WTC11 (cell line): ENCODE results near the gene SHROOM3. TPM values are rescaled to one million over a fixed set of nuclear protein-coding genes. Genes with fewer than 3 reads are reported as not detected.

Experiments used
- ATAC-seq: fragments of 200-7000 bp; cut with Tn5 transposase; 2 replicates; pipeline ENCODE4 v1.10.0; 2021; ENCODE audit warnings: mild to moderate bottlenecking, moderate library complexity
- CTCF ChIA-PET: fragments of 300-600 bp; sonication (Branson Sonifier 250); formaldehyde crosslinking; loops from one replicate; lab custom pipeline; 2021; ENCODE audit warnings: antibody characterized with exemption; lab: Charles Lee
- POLR2A ChIA-PET: fragments of 350-600 bp; sonication (Branson Sonifier 250); formaldehyde crosslinking; loops from one replicate; lab custom pipeline; 2021; ENCODE audit warnings: antibody characterized with exemption; lab: Charles Lee
- DNase-seq: peaks from one replicate; pipeline ENCODE4 v3.0.0; 2021; ENCODE audit warnings: low spot score
- H3K27ac Mint-ChIP-seq: 2 replicates; pipeline ENCODE4 v1.8.0; 2021; ENCODE audit warnings: mixed read lengths
- H3K27me3 Mint-ChIP-seq: 2 replicates; pipeline ENCODE4 v1.8.0; 2021; ENCODE audit warnings: low read depth, mild to moderate bottlenecking, moderate library complexity, mixed read lengths
- H3K36me3 Mint-ChIP-seq: 2 replicates; pipeline ENCODE4 v1.8.0; 2021; ENCODE audit warnings: mixed read lengths
- H3K4me1 Mint-ChIP-seq: 2 replicates; pipeline ENCODE4 v1.8.0; 2022; ENCODE audit warnings: mixed read lengths
- H3K4me3 Mint-ChIP-seq: 2 replicates; pipeline ENCODE4 v1.8.0; 2021; ENCODE audit warnings: mild to moderate bottlenecking, moderate library complexity, mixed read lengths
- H3K9me3 Mint-ChIP-seq: 2 replicates; pipeline ENCODE4 v1.8.0; 2021; ENCODE audit warnings: mixed read lengths
- ATF1 ChIP-seq: sonication (generic); formaldehyde crosslinking; IDR thresholded peaks from 2 replicates; pipeline ENCODE4 v1.8.1; 2023; ENCODE audit warnings: mild to moderate bottlenecking, moderate library complexity, missing genetic modification reagents
- CBFB ChIP-seq: sonication (generic); formaldehyde crosslinking; IDR thresholded peaks from 2 replicates; pipeline ENCODE4 v1.8.1; 2022; ENCODE audit warnings: mild to moderate bottlenecking, low read depth, missing genetic modification reagents
- CREM ChIP-seq: sonication (generic); formaldehyde crosslinking; IDR thresholded peaks from 2 replicates; pipeline ENCODE4 v1.8.1; 2022; ENCODE audit warnings: mild to moderate bottlenecking, missing genetic modification reagents, moderate library complexity
- ESRRA ChIP-seq: sonication (generic); formaldehyde crosslinking; IDR thresholded peaks from 2 replicates; pipeline ENCODE4 v1.8.1; 2022; ENCODE audit warnings: mild to moderate bottlenecking, missing genetic modification reagents, borderline replicate concordance
- FOXP1 ChIP-seq: sonication (generic); formaldehyde crosslinking; IDR thresholded peaks from 2 replicates; pipeline ENCODE4 v1.8.0; 2022; ENCODE audit warnings: missing genetic modification reagents, mild to moderate bottlenecking, moderate library complexity, borderline replicate concordance
- JUN ChIP-seq: sonication (generic); formaldehyde crosslinking; IDR thresholded peaks from 2 replicates; pipeline ENCODE4 v1.8.0; 2023; ENCODE audit warnings: mild to moderate bottlenecking, missing genetic modification reagents
- MYBL2 ChIP-seq: sonication (generic); formaldehyde crosslinking; IDR thresholded peaks from 2 replicates; pipeline ENCODE4 v1.8.1; 2023; ENCODE audit warnings: mild to moderate bottlenecking, moderate library complexity, missing genetic modification reagents
- NFYB ChIP-seq: sonication (generic); formaldehyde crosslinking; conservative IDR thresholded peaks from 2 replicates; pipeline ENCODE4 v1.8.0; 2022; ENCODE audit warnings: low read depth, missing genetic modification reagents
- NR1H2 ChIP-seq: sonication (generic); formaldehyde crosslinking; IDR thresholded peaks from 2 replicates; pipeline ENCODE4 v1.9.0; 2021; ENCODE audit warnings: mild to moderate bottlenecking, moderate library complexity, missing genetic modification reagents
- NR2C2 ChIP-seq: sonication (generic); formaldehyde crosslinking; IDR thresholded peaks from 2 replicates; pipeline ENCODE4 v1.8.0; 2022; ENCODE audit warnings: mild to moderate bottlenecking, missing genetic modification reagents
- OVOL2 ChIP-seq: fragments of 250-450 bp; sonication (Bioruptor Pico); IDR thresholded peaks from 2 replicates; pipeline ENCODE4 v1.9.0; 2021; ENCODE audit warnings: mild to moderate bottlenecking, borderline replicate concordance
- RORB ChIP-seq: fragments of 250-450 bp; sonication (Bioruptor Pico); IDR thresholded peaks from 2 replicates; pipeline ENCODE4 v1.9.0; 2021; ENCODE audit warnings: mild to moderate bottlenecking
- TCF7 ChIP-seq: sonication (generic); formaldehyde crosslinking; IDR thresholded peaks from 2 replicates; pipeline ENCODE4 v1.8.0; 2022; ENCODE audit warnings: mild to moderate bottlenecking, low read depth, missing genetic modification reagents, moderate library complexity
- TEAD1 ChIP-seq: sonication (generic); formaldehyde crosslinking; IDR thresholded peaks from 2 replicates; pipeline ENCODE4 v1.8.0; 2022; ENCODE audit warnings: mild to moderate bottlenecking, missing genetic modification reagents
- ZBTB21 ChIP-seq: sonication (generic); formaldehyde crosslinking; IDR thresholded peaks from 2 replicates; pipeline ENCODE4 v1.8.1; 2023; ENCODE audit warnings: mild to moderate bottlenecking, missing genetic modification reagents, borderline replicate concordance
- ZNF138 ChIP-seq: sonication (generic); formaldehyde crosslinking; conservative IDR thresholded peaks from 2 replicates; pipeline ENCODE4 v1.8.1; 2022; ENCODE audit warnings: mild to moderate bottlenecking, moderate library complexity, missing genetic modification reagents
- ZNF232 ChIP-seq: sonication (generic); formaldehyde crosslinking; IDR thresholded peaks from 2 replicates; pipeline ENCODE4 v1.8.0; 2022; ENCODE audit warnings: mild to moderate bottlenecking, missing genetic modification reagents
- total RNA-seq: library from RNA; stranded (reverse); gene quantifications from 3 replicates; pipeline ENCODE4 v1.2.3, GENCODE V29; 2021
- TF ChIP-seq, protein P1 (sequence below): sonication (generic); formaldehyde crosslinking; IDR thresholded peaks from 2 replicates; pipeline ENCODE4 v1.8.0; 2022; ENCODE audit warnings: mild to moderate bottlenecking, missing genetic modification reagents
- TF ChIP-seq, protein P2 (sequence below): sonication (generic); formaldehyde crosslinking; IDR thresholded peaks from 2 replicates; pipeline ENCODE4 v1.8.1; 2023; ENCODE audit warnings: mild to moderate bottlenecking, moderate library complexity, missing genetic modification reagents
- TF ChIP-seq, protein P3 (sequence below): sonication (generic); formaldehyde crosslinking; conservative IDR thresholded peaks from 2 replicates; pipeline ENCODE4 v1.8.1; 2022; ENCODE audit warnings: mild to moderate bottlenecking, missing genetic modification reagents
- TF ChIP-seq, protein P4 (sequence below): fragments of 250-450 bp; sonication (Bioruptor Pico); conservative IDR thresholded peaks from 2 replicates; pipeline ENCODE4 v1.9.0; 2021; ENCODE audit warnings: mild to moderate bottlenecking
- TF ChIP-seq, protein P5 (sequence below): sonication (generic); formaldehyde crosslinking; IDR thresholded peaks from 2 replicates; pipeline ENCODE4 v1.8.0; 2023; ENCODE audit warnings: missing genetic modification reagents
- TF ChIP-seq, protein P6 (sequence below): fragments of 250-450 bp; sonication (Bioruptor Pico); IDR thresholded peaks from 2 replicates; pipeline ENCODE4 v2.1.2; 2022; ENCODE audit warnings: mild to moderate bottlenecking, moderate library complexity
- TF ChIP-seq, protein P7 (sequence below): fragments of 250-450 bp; sonication (Bioruptor Pico); IDR thresholded peaks from 2 replicates; pipeline ENCODE4 v1.8.0; 2021; ENCODE audit warnings: mild to moderate bottlenecking

The SHROOM3 gene
- total RNA-seq, 1 experiment from 2014 or later = 71.9 TPM

DNA sequence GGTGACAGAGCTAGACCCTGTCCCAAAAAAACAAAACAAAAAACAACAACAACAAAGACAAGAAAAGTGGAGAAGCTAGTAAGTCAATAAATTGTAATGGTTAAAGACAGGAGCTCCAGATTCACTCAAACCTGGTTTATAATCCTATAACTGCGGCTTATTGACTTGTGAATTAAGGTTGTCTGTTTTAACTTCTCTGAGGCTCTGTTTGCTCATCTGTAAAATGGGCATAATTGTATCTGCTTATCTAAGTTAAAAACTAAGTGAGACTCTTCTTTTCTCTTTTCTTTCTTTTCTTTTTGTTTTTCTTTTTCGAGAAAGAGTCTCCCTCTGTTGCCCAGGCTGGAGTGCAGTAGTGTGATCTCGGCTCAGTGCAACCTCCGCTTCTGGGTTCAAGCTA, 378.0 kb downstream of the SHROOM3 start (continued):
- TF ChIP-seq, protein P1, sequence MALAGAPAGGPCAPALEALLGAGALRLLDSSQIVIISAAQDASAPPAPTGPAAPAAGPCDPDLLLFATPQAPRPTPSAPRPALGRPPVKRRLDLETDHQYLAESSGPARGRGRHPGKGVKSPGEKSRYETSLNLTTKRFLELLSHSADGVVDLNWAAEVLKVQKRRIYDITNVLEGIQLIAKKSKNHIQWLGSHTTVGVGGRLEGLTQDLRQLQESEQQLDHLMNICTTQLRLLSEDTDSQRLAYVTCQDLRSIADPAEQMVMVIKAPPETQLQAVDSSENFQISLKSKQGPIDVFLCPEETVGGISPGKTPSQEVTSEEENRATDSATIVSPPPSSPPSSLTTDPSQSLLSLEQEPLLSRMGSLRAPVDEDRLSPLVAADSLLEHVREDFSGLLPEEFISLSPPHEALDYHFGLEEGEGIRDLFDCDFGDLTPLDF (CRISPR knock-in tag) = no peak
- TF ChIP-seq ESRRA (CRISPR knock-in tag) = no peak
- no peak for TF ChIP-seq FOXP1
- TF ChIP-seq, protein P2, sequence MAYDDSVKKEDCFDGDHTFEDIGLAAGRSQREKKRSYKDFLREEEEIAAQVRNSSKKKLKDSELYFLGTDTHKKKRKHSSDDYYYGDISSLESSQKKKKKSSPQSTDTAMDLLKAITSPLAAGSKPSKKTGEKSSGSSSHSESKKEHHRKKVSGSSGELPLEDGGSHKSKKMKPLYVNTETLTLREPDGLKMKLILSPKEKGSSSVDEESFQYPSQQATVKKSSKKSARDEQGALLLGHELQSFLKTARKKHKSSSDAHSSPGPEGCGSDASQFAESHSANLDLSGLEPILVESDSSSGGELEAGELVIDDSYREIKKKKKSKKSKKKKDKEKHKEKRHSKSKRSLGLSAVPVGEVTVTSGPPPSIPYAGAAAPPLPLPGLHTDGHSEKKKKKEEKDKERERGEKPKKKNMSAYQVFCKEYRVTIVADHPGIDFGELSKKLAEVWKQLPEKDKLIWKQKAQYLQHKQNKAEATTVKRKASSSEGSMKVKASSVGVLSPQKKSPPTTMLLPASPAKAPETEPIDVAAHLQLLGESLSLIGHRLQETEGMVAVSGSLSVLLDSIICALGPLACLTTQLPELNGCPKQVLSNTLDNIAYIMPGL = no peak
- TF ChIP-seq OVOL2 (CRISPR knock-in tag) = no peak
- TF ChIP-seq ZBTB21 (CRISPR knock-in tag) = no peak
- TF ChIP-seq TEAD1 (CRISPR knock-in tag) = no peak

DNA sequence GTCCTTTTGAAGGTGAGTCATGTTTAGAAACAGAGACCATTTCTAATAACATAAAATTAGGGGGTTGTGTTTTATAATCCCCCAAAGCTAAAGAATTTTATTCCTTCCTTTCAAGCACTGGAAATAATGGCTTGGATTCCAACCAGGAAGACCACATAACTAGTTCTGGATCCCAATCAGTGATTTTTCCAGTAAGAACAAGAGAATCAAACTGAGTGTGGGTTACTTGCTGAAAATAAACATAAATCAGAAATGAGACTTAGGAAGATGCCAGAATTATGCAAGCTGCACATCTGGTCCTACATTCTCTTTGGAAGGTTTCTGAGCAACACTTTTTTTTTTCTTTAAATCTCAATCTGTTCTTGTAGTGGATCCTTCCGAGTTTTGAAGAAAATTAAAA, 386.6 kb downstream of the SHROOM3 start:
- ATAC-seq = no peak
- H3K4me3 Mint-ChIP-seq = no peak overlapping the region
- no peaks in the 10 kb centered on the region for H3K36me3 Mint-ChIP-seq
- CTCF ChIA-PET = interaction anchor here (1.0 kb wide), 1 partner anchor 9 kb away, joined by 3 read pairs; no protein-coding TSS in a partner anchor
- H3K27ac Mint-ChIP-seq = no peak overlapping the region
- no peak for DNase-seq
- POLR2A ChIA-PET = no interaction called here
- peaks cover 3% of the 10 kb centered on the region; the same call in 1 of the 2 replicates for H3K27me3 Mint-ChIP-seq
- H3K4me1 Mint-ChIP-seq = no peaks in the 10 kb centered on the region
- no peak for TF ChIP-seq ZNF232
- H3K9me3 Mint-ChIP-seq = no peaks in the 10 kb centered on the region

DNA sequence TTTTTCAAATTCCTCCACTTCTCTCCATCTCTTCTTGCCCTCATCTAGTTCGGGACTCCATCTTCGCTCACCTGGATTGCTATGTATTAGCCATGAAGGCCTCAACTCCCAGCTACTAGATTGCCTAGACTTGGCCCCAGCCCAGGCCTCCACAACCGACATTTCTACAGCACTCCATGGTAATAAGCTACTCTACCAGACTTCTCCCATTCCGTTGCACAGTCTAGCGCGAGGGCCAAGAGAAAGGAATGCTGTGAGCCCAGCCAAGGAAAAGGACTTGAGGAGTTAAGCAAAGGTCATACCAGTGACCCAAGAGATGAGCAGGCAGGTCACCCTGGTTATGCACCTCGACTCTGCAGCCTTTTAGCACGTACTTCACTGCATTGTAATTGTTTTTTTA, 387.3 kb downstream of the SHROOM3 start:
- POLR2A ChIA-PET = no interaction called here
- no peak for DNase-seq
- H3K9me3 Mint-ChIP-seq = no peaks in the 10 kb centered on the region
- no peaks in the 10 kb centered on the region for H3K4me1 Mint-ChIP-seq
- CTCF ChIA-PET = interaction anchor here (1.0 kb wide), 1 partner anchor 9 kb away, joined by 3 read pairs; no protein-coding TSS in a partner anchor
- no peak overlapping the region for H3K4me3 Mint-ChIP-seq
- no peaks in the 10 kb centered on the region for H3K36me3 Mint-ChIP-seq
- H3K27ac Mint-ChIP-seq = no peak overlapping the region
- no peak for ATAC-seq
- H3K27me3 Mint-ChIP-seq = peaks cover 3% of the 10 kb centered on the region; the same call in 1 of the 2 replicates
- no peak for TF ChIP-seq ATF1 (CRISPR knock-in tag)
- TF ChIP-seq, protein P3, sequence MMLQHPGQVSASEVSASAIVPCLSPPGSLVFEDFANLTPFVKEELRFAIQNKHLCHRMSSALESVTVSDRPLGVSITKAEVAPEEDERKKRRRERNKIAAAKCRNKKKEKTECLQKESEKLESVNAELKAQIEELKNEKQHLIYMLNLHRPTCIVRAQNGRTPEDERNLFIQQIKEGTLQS (CRISPR knock-in tag) = no peak
- TF ChIP-seq, protein P4, sequence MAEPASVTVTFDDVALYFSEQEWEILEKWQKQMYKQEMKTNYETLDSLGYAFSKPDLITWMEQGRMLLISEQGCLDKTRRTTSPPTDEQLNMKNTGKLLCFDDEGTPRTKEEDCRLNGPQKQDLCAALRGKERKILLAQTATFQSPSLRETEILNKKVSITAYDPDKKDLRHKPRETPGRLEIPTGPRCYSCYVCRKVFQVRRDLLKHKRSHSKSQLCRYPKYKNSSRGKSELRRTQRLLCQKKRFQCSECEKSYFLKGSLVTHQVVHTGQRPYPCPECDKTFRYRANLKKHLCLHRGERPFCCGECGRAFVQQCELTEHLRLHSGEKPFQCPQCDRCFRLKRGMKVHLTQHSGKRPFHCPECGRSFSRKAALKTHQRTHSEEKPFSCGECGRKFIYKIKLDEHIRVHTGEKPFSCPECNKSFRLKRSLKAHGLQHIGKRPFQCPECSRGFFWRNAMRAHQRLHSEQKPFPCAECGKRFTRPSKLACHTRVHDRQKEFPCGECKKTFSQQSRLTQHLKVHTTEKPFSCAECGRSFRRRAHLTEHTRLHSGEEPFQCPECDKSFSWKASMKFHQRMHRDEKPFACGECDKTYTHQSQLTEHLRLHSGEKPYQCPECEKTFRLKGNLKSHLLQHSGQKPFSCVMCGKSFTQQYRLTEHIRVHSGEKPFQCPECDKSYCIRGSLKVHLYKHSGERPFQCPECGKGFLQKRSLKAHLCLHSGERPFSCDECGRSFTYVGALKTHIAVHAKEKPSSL (CRISPR knock-in tag) = no peak
- no peak for TF ChIP-seq NFYB (CRISPR knock-in tag)
- TF ChIP-seq, protein P5, sequence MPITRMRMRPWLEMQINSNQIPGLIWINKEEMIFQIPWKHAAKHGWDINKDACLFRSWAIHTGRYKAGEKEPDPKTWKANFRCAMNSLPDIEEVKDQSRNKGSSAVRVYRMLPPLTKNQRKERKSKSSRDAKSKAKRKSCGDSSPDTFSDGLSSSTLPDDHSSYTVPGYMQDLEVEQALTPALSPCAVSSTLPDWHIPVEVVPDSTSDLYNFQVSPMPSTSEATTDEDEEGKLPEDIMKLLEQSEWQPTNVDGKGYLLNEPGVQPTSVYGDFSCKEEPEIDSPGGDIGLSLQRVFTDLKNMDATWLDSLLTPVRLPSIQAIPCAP (CRISPR knock-in tag) = no peak
- TF ChIP-seq, protein P6, sequence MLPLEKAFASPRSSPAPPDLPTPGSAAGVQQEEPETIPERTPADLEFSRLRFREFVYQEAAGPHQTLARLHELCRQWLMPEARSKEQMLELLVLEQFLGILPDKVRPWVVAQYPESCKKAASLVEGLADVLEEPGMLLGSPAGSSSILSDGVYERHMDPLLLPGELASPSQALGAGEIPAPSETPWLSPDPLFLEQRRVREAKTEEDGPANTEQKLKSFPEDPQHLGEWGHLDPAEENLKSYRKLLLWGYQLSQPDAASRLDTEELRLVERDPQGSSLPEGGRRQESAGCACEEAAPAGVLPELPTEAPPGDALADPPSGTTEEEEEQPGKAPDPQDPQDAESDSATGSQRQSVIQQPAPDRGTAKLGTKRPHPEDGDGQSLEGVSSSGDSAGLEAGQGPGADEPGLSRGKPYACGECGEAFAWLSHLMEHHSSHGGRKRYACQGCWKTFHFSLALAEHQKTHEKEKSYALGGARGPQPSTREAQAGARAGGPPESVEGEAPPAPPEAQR (CRISPR knock-in tag) = no peak
- TF ChIP-seq, protein P2 = no peak
- no peak for TF ChIP-seq ZNF138 (CRISPR knock-in tag)
- TF ChIP-seq TCF7 (CRISPR knock-in tag) = no peak
- TF ChIP-seq CREM (CRISPR knock-in tag) = no peak
- TF ChIP-seq OVOL2 (CRISPR knock-in tag) = no peak
- no peak for TF ChIP-seq CBFB
- TF ChIP-seq NR2C2 = no peak
- TF ChIP-seq, protein P7, sequence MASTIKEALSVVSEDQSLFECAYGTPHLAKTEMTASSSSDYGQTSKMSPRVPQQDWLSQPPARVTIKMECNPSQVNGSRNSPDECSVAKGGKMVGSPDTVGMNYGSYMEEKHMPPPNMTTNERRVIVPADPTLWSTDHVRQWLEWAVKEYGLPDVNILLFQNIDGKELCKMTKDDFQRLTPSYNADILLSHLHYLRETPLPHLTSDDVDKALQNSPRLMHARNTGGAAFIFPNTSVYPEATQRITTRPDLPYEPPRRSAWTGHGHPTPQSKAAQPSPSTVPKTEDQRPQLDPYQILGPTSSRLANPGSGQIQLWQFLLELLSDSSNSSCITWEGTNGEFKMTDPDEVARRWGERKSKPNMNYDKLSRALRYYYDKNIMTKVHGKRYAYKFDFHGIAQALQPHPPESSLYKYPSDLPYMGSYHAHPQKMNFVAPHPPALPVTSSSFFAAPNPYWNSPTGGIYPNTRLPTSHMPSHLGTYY (CRISPR knock-in tag) = no peak
- TF ChIP-seq MYBL2 (CRISPR knock-in tag) = no peak
- no peak for TF ChIP-seq NR1H2
- no peak for TF ChIP-seq JUN (CRISPR knock-in tag)
- TF ChIP-seq RORB (CRISPR knock-in tag) = no peak
